Measurements from ENCODE around the gene CPLX1.
"Not testable (repeated sequence)": the region's sequence is repeated elsewhere in the genome, so short reads cannot be mapped to it uniquely, and the experiment has no call there.

CPLX1 gene

DNA sequence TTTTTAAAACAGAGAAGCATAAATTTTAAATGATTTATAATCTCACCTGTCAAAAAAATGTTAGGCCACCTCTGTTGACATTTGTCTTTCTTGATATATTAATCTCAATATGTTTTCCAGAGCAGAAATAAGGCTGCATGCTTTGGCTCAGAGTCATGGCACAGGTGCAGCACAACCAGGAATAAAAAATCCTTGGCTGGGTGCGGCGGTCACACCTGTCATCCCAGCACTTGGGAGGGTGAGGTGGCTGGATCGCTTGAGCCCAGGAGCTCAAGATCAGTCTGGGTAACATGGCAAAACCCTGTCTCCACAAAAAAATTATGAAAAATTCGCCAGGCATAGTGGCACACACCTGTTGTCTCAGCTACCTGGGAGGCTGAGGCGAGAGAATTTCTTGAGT lies 18.1 kb downstream of the CPLX1 start:
- Histone ChIP-seq H3K36me3 (ENCODE audit: control insufficient read depth in 5 of 5, insufficient read depth in 5 of 5, low read length in 5 of 5) (no peaks in the 10 kb centered on the region), H3K27me3 (ENCODE audit: control insufficient read depth in 5 of 5, insufficient read depth in 4 of 5, low read length in 5 of 5) (peaks cover 4 to 16% (median 7%) of the 10 kb centered on the region in 5 donors), H3K4me1 (ENCODE audit: control insufficient read depth in 5 of 5, insufficient read depth in 5 of 5, low read length in 5 of 5) (no peaks in the 10 kb centered on the region), H3K9ac (ENCODE audit: low read length in 5 of 5) (no peak overlapping the region), H3K9me3 (ENCODE audit: control insufficient read depth in 5 of 5, low read length in 5 of 5) (peaks cover 0 to 6% (median 0%) of the 10 kb centered on the region in 5 donors), H3K27ac (ENCODE audit: low read depth, low read length) (no peak overlapping the region), H3K4me3 (ENCODE audit: low read depth in 1 of 5, low read length in 5 of 5) (no peak overlapping the region)

DNA sequence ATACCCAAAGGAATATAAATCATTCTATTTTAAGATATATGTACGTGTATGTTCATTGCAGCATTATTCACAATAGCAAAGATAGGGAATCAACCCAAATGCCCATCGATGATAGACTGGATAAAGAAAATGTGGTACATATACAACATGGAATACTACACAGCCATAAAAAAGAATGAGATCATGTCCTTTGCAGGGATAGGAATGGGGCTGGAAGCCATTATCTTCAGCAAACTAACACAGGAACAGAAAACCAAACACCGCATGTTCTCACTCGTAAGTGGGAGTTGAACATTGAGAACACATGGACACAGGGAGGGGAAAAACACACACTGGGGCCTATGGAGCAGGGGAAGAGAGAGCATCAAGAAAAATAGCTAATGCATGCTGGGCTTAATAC lies 18.9 kb downstream of the CPLX1 start:
- not testable (repeated sequence) for H3K4me1 ChIP-seq (ENCODE audit: control insufficient read depth in 5 of 5, insufficient read depth in 5 of 5, low read length in 5 of 5); H3K27ac ChIP-seq (ENCODE audit: low read depth, low read length)
- H3K27me3 ChIP-seq (ENCODE audit: control insufficient read depth in 5 of 5, insufficient read depth in 4 of 5, low read length in 5 of 5), result peaks cover 4 to 12% (median 7%) of the 10 kb centered on the region in 5 donors

DNA sequence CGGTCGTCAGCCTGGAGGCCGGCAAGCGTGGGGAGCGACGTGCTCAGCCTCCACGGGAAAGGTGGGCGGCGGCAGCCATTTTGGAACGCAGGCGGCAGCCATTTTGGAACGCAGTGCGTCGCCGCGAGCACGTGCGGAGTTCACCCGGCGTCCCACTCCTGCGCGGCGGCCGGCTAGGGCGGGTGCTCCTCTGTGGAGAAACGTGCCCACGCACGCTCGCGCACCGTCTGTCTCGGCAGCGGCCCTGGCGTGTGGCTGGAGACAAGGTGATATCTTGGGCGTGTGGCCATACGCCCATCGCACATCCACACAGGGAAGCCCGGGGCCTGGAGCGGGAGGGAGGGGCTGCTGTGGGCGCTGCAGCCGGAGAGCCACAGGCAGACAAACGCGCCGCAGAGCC lies 21.1 kb downstream of the CPLX1 start:
- Histone ChIP-seq H3K27me3 (ENCODE audit: control insufficient read depth in 5 of 5, insufficient read depth in 4 of 5, low read length in 5 of 5) (peaks cover 2 to 8% (median 4%) of the 10 kb centered on the region in 5 donors), H3K9me3 (ENCODE audit: control insufficient read depth in 5 of 5, low read length in 5 of 5) (peaks cover 0 to 13% (median 2%) of the 10 kb centered on the region in 5 donors), H3K4me3 (ENCODE audit: low read depth in 1 of 5, low read length in 5 of 5) (no peak overlapping the region), H3K36me3 (ENCODE audit: control insufficient read depth in 5 of 5, insufficient read depth in 5 of 5, low read length in 5 of 5) (no peaks in the 10 kb centered on the region), H3K27ac (ENCODE audit: low read depth, low read length) (no peak overlapping the region), H3K4me1 (ENCODE audit: control insufficient read depth in 5 of 5, insufficient read depth in 5 of 5, low read length in 5 of 5) (no peaks in the 10 kb centered on the region), H3K9ac (ENCODE audit: low read length in 5 of 5) (no peak overlapping the region)

More for the DNA sequence above, 18.9 kb downstream of the CPLX1 start:
- not testable (repeated sequence) for H3K36me3 ChIP-seq (ENCODE audit: control insufficient read depth in 5 of 5, insufficient read depth in 5 of 5, low read length in 5 of 5); H3K9me3 ChIP-seq (ENCODE audit: control insufficient read depth in 5 of 5, low read length in 5 of 5); H3K9ac ChIP-seq (ENCODE audit: low read length in 5 of 5); H3K4me3 ChIP-seq (ENCODE audit: low read depth in 1 of 5, low read length in 5 of 5)

- H3K4me3 ChIP-seq (ENCODE audit: low read depth in 1 of 5, low read length in 5 of 5), result no peak overlapping the region
- peaks cover 0 to 13% (median 2%) of the 10 kb centered on the region in 5 donors for H3K9me3 ChIP-seq (ENCODE audit: control insufficient read depth in 5 of 5, low read length in 5 of 5)
- peaks cover 0 to 8% (median 4%) of the 10 kb centered on the region in 5 donors for H3K27me3 ChIP-seq (ENCODE audit: control insufficient read depth in 5 of 5, insufficient read depth in 4 of 5, low read length in 5 of 5)
- no peaks in the 10 kb centered on the region for H3K4me1 ChIP-seq (ENCODE audit: control insufficient read depth in 5 of 5, insufficient read depth in 5 of 5, low read length in 5 of 5)
- no peak overlapping the region for H3K9ac ChIP-seq (ENCODE audit: low read length in 5 of 5)
- no peak overlapping the region for H3K27ac ChIP-seq (ENCODE audit: low read depth, low read length)
- no peaks in the 10 kb centered on the region for H3K36me3 ChIP-seq (ENCODE audit: control insufficient read depth in 5 of 5, insufficient read depth in 5 of 5, low read length in 5 of 5)
Measured at GRCh38 chr4:803884-804283, 22.0 kb downstream of the CPLX1 start.

- peaks cover 0 to 13% (median 2%) of the 10 kb centered on the region in 5 donors for H3K9me3 ChIP-seq (ENCODE audit: control insufficient read depth in 5 of 5, low read length in 5 of 5)
- no peaks in the 10 kb centered on the region for H3K4me1 ChIP-seq (ENCODE audit: control insufficient read depth in 5 of 5, insufficient read depth in 5 of 5, low read length in 5 of 5)
- H3K9ac ChIP-seq (ENCODE audit: low read length in 5 of 5), result no peak overlapping the region
- no peak overlapping the region for H3K27ac ChIP-seq (ENCODE audit: low read depth, low read length)
- H3K4me3 ChIP-seq (ENCODE audit: low read depth in 1 of 5, low read length in 5 of 5), result no peak overlapping the region
- no peaks in the 10 kb centered on the region for H3K36me3 ChIP-seq (ENCODE audit: control insufficient read depth in 5 of 5, insufficient read depth in 5 of 5, low read length in 5 of 5)
- H3K27me3 ChIP-seq (ENCODE audit: control insufficient read depth in 5 of 5, insufficient read depth in 4 of 5, low read length in 5 of 5), result peaks cover 0 to 9% (median 6%) of the 10 kb centered on the region in 5 donors
Measured at GRCh38 chr4:801436-802124, 24.3 kb downstream of the CPLX1 start.

DNA sequence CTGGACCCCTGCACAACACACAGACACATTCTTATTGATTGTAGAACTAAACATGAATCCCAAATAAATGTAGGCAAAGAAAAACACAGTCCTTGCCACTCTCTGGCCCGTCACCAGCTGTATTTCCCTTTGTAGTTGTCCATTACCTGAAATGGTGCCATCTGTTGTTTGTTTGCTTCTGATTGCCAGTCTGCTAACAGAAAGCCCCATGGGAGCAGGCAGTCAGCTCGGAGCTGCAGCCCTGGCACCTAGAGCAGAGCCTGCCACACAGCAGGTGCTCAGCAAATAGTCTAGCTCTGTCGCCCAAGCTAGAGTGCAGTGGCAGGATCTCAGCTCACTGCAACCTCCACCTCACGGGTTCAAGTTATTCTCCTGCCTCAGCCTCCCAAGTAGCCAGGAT lies 28.9 kb downstream of the CPLX1 start:
- H3K9ac ChIP-seq (ENCODE audit: low read length in 5 of 5), result no peak overlapping the region
- no peak overlapping the region for H3K27ac ChIP-seq (ENCODE audit: low read depth, low read length)
- H3K4me3 ChIP-seq (ENCODE audit: low read depth in 1 of 5, low read length in 5 of 5), result no peak overlapping the region
- H3K9me3 ChIP-seq (ENCODE audit: control insufficient read depth in 5 of 5, low read length in 5 of 5), result peaks cover 0 to 7% (median 2%) of the 10 kb centered on the region in 5 donors
- H3K4me1 ChIP-seq (ENCODE audit: control insufficient read depth in 5 of 5, insufficient read depth in 5 of 5, low read length in 5 of 5), result peaks cover 0 to 13% (median 10%) of the 10 kb centered on the region in 5 donors
- H3K27me3 ChIP-seq (ENCODE audit: control insufficient read depth in 5 of 5, insufficient read depth in 4 of 5, low read length in 5 of 5), result peaks cover 27 to 51% (median 40%) of the 10 kb centered on the region in 5 donors
- no peaks in the 10 kb centered on the region for H3K36me3 ChIP-seq (ENCODE audit: control insufficient read depth in 5 of 5, insufficient read depth in 5 of 5, low read length in 5 of 5)

GRCh38 chr4:796206-796605 lies 29.7 kb downstream of the CPLX1 start:
- Histone ChIP-seq H3K4me1 (ENCODE audit: control insufficient read depth in 5 of 5, insufficient read depth in 5 of 5, low read length in 5 of 5) (peaks cover 0 to 14% (median 10%) of the 10 kb centered on the region in 5 donors), H3K36me3 (ENCODE audit: control insufficient read depth in 5 of 5, insufficient read depth in 5 of 5, low read length in 5 of 5) (no peaks in the 10 kb centered on the region), H3K9me3 (ENCODE audit: control insufficient read depth in 5 of 5, low read length in 5 of 5) (no peaks in the 10 kb centered on the region), H3K9ac (ENCODE audit: low read length in 5 of 5) (no peak overlapping the region), H3K27me3 (ENCODE audit: control insufficient read depth in 5 of 5, insufficient read depth in 4 of 5, low read length in 5 of 5) (peaks cover 36 to 59% (median 49%) of the 10 kb centered on the region in 5 donors), H3K27ac (ENCODE audit: low read depth, low read length) (no peak overlapping the region), H3K4me3 (ENCODE audit: low read depth in 1 of 5, low read length in 5 of 5) (no peak overlapping the region)

DNA sequence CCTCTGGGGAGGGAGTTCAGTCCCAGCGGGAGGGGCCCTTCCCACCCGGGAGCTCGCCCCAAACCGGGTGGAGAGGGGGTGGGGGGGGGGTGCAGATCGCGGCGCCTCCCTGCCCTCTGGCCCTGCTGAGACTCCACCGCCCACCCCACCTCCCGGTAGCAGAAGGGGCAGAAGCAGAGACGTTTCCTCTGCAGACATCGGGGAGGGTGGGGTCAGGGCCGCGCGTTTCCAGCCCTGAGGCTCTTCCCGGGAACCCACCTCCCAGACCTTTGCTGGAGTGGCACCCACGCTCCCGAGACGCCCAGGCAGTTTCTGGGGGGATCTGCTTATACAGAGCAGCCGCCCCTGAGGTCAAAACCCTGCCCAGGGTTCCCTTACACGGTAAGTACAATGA lies 30.2 kb downstream of the CPLX1 start:
- H3K9me3 ChIP-seq (ENCODE audit: control insufficient read depth in 5 of 5, low read length in 5 of 5), result no peaks in the 10 kb centered on the region
- peaks cover 0 to 14% (median 10%) of the 10 kb centered on the region in 5 donors for H3K4me1 ChIP-seq (ENCODE audit: control insufficient read depth in 5 of 5, insufficient read depth in 5 of 5, low read length in 5 of 5)
- H3K4me3 ChIP-seq (ENCODE audit: low read depth in 1 of 5, low read length in 5 of 5), result no peak overlapping the region
- H3K9ac ChIP-seq (ENCODE audit: low read length in 5 of 5), result no peak overlapping the region
- H3K27me3 ChIP-seq (ENCODE audit: control insufficient read depth in 5 of 5, insufficient read depth in 4 of 5, low read length in 5 of 5), result peaks cover 36 to 61% (median 49%) of the 10 kb centered on the region in 5 donors
- no peaks in the 10 kb centered on the region for H3K36me3 ChIP-seq (ENCODE audit: control insufficient read depth in 5 of 5, insufficient read depth in 5 of 5, low read length in 5 of 5)
- H3K27ac ChIP-seq (ENCODE audit: low read depth, low read length), result no peak overlapping the region

DNA sequence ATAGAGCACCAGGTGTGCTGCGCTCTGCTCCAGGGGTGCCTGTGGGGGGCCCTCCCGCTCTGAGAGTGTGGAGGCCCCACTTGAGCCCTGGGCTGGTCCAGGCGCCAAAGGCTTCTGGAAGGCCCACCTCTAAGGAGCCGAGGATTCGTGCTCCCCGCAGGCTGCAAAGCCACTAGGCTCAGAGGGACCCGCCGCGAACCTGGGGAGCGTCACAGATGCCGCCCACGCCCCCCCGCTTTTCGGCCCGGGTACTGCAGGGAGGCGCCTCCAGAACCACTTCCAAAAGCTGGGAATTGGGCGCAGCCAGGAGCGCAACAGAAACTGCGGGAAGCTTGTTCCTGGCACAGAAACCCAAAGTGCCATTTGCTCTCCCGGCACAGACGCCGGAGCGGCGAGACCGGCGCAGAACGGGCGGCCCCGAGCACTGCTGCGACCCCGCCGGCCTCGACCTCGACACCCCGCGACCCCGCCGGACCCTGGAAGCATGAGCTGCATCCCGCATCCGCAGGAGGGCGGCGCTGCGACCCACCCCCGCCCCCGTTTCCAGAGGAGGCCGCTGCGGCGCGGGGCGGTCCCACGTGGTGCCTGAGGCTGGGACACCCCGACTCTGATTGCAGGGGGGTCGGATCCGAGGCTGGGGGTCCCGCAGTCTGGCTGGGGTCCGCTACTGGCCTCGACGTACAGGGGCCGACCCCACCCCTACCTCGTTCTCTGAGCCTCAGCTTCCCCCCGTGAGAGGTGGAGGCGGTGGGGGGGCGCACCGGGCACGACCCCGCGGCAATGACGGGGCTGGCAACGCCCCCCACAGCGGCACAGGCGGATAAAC lies 30.8 kb downstream of the CPLX1 start:
- Histone ChIP-seq H3K4me3 (ENCODE audit: low read depth in 1 of 5, low read length in 5 of 5) (peak overlapping the region in 1 of 5 donors; percentile 22), H3K27me3 (ENCODE audit: control insufficient read depth in 5 of 5, insufficient read depth in 4 of 5, low read length in 5 of 5) (peaks cover 38 to 67% (median 55%) of the 10 kb centered on the region in 5 donors), H3K27ac (ENCODE audit: low read depth, low read length) (no peak overlapping the region), H3K4me1 (ENCODE audit: control insufficient read depth in 5 of 5, insufficient read depth in 5 of 5, low read length in 5 of 5) (peaks cover 0 to 14% (median 10%) of the 10 kb centered on the region in 5 donors), H3K9ac (ENCODE audit: low read length in 5 of 5) (no peak overlapping the region), H3K9me3 (ENCODE audit: control insufficient read depth in 5 of 5, low read length in 5 of 5) (no peaks in the 10 kb centered on the region), H3K36me3 (ENCODE audit: control insufficient read depth in 5 of 5, insufficient read depth in 5 of 5, low read length in 5 of 5) (no peaks in the 10 kb centered on the region)
